ENCODE data around the gene ZNF343. TPM values are rescaled to one million over a fixed set of nuclear protein-coding genes. Genes with fewer than 3 reads are reported as not detected.
"Not testable (repeated sequence)": the region's sequence is repeated elsewhere in the genome, so short reads cannot be mapped to it uniquely, and the experiment has no call there.

The ZNF343 gene
- total RNA-seq, 1 experiment from 2014 or later = 6.9 TPM

DNA sequence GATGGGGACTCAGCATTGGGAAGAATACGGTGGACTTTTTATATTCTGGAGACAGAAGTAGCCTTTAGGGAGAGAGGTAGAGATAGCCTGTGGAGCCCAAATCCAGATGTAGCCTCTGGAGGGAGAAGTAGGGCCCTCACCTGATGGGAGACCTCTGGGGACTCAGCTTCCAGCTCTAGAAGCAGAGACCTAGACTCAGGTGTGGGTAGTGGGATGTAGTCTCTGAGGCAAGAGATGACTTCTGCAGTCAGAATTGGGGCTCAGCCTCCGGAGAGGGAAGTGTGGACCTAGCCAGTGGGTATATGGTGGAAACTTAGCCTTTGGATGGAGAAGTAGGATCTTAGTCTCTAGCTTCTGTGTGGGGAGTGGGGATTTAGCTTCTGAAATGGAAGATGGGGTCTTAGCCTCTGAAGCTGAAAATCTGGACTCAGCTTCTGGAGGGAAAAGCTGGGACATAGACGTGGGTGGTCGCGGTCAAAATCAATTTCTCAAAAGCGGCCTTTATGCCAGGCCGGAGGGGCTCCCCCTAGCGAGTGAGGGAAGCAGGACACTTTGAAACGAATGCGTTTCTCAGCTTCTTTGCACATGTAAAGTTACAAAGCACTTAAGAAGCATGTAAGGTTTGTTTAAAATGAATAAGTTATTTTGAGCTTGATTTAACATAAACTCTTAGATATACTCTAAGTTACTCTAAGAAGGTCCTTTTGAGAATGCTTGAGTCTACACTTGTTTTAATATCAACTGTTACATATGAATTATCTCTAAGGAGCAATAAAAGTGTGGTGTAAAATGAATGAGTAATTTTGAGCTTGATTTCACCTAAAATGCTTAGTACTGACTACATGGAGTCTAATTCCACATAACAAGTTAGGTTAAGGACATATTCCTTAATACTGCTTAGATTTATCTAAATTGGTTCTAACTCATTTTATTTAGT is 12.9 kb upstream of the ZNF343 start:
- no peak for DNase-seq (ENCODE audit: low spot score)

DNA sequence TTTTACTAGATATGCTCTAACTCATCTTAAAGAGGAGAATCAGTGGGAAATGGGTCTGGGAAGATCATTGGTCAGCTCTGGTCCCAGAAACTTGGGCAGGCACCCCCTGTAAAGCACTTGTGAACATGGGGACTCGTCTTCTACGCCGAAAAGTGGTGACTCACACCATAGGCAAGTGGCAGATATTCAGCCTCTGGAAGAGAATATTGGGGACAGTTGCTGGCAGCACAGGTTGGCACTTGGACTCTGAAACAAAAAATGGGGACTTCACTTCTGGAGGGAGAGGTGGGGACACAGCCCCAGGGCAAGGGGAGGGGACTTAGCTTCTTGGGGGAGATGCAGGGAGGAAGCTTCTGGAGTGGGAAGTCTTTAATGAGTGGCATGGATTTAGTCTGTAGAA is 11.9 kb upstream of the ZNF343 start:
- DNase-seq (ENCODE audit: low spot score) = no peak

DNA sequence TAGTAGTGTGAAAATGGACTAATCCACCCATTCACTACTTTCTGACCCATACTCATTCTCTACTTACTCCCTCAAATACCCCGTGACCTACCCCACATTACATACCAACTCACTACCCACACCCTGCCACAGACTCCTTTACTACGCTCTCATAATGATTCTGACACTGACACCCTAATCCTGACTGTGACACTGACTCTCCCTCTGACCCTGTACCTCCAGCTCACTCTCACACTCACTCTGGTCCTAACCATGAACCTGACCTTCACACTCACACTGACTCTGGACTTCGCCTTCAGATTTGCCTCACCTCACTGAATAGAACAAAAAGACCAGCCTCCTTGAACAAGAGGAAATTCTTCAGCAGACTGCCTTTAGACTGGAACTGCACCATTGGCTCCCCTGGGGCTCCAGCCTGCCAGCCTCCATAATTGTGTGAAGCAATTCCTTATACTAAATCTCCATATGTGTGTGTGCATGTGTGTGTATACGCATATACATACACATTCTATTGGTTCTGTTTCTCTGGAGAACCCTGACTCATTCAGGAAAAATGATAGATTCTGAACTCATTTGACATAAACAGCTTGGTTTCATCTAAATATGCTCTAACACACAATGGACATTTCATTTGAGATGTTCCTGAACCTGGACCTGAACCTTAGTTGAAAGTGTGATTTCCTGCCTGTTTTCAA is 10.5 kb upstream of the ZNF343 start:
- no peak for DNase-seq (ENCODE audit: low spot score)

DNA sequence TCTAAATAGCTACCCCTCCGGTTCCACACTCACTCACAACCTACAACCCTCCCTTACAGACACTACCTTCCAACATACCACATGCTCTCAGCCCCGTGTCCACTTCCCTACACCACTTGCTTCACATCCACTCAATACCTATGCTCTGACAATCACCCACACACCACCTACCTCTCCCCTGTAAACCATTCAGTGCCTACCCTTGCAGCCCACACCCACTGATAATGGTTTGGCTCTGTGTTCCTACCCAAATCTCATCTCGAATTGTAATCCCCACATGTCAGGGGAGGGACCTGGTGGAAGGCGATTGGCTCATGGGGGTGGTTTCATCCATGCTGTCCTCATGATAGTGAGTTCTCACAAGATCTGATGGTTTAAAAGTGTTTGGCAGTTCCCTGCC is 9.8 kb upstream of the ZNF343 start:
- DNase-seq (ENCODE audit: low spot score) = no peak

DNA sequence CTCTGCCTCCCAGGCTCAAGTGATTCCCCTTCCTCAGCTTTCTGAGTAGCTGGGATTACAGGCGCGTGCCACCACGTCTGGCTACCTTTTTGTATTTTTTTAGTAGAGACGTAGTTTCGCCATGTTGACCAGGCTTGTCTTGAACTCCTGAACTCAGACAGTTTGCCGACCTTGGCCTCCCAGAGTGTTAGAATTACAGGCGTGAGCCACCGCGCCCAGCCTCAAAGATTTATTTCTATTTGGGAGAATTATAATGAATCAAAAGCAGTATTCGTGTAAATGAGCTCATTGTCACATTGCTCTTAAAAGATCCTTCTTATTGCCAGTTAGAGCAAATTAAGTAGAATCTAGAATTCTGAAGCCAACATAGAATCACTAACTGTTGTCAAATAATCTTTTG is 9.4 kb upstream of the ZNF343 start:
- no peak for DNase-seq (ENCODE audit: low spot score)

DNA sequence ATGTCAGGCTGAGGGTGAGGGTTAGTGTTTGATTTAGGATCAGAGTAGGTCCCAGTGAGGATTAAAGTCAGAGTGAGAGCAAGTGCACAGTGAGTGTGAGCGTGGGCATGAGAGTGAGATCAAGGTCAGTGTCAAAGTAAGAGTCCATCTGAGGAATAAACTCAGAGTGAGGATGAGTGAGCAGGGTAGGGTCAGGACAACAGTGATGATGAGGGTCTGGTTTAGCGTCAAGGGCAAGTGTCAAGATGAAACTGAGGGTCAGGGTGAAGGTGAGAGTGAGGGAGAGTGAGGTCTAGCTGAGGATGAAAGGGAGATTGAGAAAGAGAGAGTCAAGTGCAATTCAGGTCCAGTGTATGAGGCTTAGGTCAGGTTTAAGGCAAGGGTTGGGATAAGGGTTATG is 7.7 kb upstream of the ZNF343 start:
- DNase-seq (ENCODE audit: low spot score) = no peak

DNA sequence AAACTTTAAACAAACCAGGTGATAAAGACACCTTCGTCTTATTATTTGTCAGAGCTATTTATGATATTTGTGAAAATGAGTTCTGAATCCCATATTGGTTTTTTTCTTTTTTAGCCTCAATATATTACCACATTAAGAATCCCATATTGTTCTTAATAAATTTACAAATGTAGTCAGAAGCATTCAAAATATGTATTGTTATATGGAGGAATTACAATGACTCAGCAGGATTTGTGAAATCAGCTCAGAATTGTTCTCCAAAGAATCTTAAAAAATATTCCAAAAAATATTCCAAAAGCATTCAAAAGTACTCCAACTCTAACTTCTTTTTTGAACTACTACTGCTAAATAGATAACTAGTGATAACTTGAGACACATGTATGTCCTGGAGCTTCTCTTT is 6.5 kb upstream of the ZNF343 start:
- no peak for DNase-seq (ENCODE audit: low spot score)

DNA sequence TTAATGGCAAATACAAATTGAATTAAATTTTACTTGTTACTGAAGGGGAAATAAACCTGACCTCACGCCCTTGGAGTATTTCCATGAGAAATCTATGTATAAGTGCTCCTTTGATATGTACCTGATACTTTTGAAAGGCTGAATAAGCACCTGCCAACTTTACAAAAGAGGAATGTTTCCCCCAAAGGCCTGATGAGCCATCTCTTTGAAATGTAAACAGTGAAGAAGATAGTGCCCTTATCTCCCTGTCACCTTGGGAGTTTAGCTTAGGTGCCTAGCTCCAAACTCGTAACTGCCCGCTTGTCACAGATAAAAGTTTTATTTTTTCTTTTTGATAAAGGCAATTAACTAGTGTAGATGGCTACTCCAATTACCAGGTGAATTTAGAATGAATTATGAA is 1.1 kb upstream of the ZNF343 start:
- DNase-seq (ENCODE audit: low spot score) = no peak

DNA sequence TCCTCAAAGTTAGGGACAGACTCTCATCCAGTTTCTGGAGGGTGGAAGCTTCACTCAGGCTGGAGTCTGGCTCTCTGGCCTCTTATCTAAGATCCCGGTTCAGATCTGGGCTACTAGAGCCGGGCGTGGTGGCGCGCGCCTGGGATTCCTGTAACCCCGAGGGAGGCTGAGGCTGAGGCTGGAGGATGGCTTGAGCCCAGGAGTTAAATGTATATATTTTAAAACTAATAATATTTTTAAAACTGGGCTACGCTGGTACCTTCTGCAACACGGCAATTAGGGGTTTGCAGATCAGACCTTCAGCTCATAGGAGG is 710 bp upstream of the ZNF343 start:
- no peak for DNase-seq (ENCODE audit: low spot score)

DNA sequence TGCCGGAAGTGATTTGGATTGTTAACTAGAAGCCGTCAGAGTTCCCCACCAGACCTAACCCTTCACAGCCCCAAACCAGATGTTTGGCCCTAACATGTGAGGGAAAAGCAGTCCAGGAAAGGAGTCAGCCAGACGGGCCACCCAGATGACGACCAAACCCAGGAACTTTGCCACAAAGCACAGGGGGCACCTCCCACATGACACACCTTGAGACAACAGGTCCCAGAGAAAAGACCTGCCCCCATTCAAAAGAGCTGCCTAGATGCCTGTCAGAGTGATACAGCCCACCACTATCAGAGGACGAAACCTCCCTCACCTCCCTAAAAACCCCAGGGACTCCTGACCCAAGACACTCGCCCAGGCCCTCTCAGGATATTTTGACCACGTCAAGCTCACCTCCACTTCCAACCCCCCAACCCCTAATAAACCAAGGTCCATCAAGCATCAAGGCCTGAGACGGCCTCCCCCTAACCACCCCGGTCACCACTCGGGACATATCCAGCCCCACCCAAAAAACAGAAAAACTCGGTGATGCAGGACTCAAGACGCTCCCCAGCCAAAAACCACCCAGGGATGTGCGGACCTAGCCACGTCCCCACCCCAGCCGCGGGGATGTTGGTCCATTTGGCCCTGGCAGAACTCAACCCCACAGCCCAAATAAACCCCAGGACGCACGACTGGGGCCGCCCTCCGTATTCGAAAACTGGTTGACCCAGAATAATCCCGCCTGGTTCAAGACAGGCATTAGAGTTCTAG is 662 bp downstream of the ZNF343 start:
- DNase-seq (ENCODE audit: low spot score) = no peak

DNA sequence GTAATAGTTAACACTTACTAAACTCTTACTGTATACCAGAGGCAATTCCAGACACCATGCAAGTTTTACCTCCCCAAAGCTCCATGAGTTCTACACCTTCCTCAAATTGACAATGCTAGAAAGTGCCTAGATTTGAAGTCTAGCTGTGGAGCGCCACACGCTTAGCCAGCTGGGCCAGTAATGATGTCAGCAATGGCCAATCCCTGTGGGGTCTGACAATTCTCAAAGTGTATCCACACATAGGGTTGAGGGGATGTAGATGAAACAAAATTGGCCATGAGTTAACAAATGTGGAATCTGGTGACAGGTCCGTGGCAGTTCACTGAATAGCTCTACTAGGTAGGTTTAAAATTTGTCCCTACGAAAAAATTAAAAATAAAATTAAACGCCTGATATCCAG is 1.3 kb downstream of the ZNF343 start:
- no peak for DNase-seq (ENCODE audit: low spot score)

DNA sequence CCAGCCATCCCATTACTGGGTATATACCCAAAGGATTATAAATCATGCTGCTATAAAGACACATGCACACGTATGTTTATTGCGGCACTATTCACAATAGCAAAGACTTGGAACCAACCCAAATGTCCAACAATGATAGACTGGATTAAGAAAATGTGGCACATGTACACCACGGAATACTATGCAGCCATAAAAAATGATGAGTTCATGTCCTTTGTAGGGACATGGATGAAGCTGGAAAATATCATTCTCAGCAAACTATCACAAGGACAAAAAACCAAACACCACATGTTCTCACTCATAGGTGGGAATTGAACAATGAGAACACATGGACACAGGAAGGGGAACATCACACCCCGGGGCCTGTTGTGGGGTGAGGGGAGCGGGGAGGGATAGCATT is 2.3 kb downstream of the ZNF343 start:
- DNase-seq (ENCODE audit: low spot score) = not testable (repeated sequence)

DNA sequence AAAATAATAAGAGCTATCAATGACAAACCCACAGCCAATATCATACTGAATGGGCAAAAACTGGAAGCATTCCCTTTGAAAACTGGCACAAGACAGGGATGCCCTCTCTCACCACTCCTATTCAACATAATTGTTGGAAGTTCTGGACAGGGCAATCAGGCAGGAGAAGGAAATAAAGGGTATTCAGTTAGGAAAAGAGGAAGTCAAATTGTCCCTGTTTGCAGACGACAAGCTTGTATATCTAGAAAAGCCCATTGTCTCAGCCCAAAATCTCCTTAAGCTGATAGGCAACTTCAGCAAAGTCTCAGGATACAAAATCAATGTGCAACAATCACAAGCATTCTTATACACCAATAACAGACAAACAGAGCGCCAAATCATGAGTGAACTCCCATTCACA is 3.9 kb downstream of the ZNF343 start:
- not testable (repeated sequence) for DNase-seq (ENCODE audit: low spot score)

DNA sequence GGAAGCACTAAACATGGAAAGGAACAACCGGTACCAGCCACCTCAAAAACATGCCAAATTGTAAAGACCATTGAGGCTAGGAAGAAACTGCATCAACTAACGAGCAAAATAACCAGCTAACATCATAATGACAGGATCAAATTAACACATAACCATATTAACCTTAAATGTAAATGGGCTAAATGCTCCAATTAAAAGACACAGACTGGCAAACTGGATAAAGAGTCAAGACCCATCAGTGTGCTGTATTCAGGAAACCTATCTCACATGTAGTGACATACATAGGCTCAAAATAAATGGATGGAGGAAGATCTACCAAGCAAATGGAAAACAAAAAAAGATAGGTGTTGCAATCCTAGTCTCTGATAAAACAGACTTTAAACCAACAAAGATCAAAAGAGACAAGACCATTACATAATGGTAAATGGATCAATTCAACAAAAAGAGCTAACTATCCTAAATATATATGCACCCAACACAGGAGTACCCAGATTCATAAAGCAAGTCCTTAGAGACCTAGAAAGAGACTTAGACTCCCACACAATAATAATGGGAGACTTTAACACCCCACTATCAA is 5.8 kb downstream of the ZNF343 start:
- DNase-seq (ENCODE audit: low spot score) = not testable (repeated sequence)

DNA sequence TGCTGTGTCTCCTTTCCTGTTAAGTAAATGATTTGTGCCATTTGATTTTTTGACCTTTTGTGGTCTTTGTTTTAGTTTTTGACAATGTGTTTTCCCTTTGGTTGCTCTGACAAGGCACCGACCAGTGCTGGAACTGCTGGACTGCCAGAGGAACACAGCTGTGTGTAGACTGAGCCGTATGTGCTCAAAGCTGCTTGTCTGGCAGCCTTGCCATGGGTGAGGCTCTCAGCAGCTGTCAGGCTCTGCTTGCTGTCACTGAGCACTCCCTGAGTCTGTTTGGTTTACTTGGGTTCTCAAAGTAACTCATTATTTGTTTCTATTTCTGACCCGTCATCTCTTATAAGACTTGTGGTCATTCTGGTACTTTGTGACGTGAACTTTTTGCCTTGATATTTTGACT is 23.1 kb downstream of the ZNF343 start:
- DNase-seq (ENCODE audit: low spot score) = no peak

DNA sequence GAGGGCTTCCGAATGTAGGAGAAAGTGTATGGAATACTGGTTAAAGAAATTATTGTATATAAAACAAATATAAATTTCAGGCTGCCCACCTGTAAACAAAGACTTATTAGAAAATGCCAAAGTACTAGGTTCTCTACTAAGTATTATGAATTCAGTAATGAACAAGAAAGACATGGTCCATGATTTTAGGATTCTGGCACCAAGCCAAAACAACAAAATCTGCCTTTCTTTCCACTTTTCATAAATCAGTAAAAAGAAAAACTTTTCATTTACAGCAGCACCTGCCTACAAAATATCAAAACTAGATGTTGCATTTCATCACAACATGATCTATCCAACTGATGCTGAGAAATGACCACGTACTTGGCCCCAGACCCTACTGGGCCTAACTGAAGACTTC is 23.6 kb downstream of the ZNF343 start:
- no peak for DNase-seq (ENCODE audit: low spot score)

DNA sequence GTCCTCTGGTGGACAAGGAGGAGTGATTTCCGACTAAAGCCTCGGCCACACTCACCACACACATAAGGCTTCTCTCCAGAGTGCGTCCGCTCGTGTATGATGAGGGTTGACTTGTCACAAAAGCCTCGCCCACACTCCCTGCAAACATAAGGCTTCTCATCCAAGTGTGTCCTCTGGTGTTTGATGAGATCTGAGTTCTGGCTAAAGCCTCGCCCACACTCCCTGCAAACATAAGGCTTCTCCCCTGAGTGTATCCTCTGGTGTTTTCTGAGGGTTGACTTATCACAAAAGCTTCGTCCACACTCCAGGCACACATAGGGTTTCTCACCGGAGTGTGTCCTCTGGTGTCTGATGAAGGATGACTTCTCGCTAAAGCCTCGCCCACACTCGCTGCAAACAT is 25.2 kb downstream of the ZNF343 start:
- no peak for DNase-seq (ENCODE audit: low spot score)

DNA sequence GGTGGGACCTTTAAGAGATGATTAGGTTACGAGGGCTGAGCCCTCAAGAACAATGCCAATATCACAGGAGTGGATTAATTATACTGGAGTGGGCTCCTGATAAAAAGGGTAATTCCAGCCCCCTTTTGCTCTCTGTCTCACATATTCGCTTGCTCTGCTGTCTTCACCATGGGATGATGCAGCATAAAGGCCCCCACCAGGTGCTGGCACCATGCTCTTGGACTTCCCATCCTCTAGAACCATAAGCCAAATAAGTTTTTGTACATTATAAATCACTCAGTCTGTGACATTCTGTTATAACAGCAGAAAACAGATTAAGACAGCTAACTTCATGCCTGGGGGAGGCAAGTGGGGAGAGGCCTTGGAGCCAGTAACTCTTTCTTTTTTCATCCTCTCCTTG is 28.3 kb downstream of the ZNF343 start:
- no peak for DNase-seq (ENCODE audit: low spot score)

DNA sequence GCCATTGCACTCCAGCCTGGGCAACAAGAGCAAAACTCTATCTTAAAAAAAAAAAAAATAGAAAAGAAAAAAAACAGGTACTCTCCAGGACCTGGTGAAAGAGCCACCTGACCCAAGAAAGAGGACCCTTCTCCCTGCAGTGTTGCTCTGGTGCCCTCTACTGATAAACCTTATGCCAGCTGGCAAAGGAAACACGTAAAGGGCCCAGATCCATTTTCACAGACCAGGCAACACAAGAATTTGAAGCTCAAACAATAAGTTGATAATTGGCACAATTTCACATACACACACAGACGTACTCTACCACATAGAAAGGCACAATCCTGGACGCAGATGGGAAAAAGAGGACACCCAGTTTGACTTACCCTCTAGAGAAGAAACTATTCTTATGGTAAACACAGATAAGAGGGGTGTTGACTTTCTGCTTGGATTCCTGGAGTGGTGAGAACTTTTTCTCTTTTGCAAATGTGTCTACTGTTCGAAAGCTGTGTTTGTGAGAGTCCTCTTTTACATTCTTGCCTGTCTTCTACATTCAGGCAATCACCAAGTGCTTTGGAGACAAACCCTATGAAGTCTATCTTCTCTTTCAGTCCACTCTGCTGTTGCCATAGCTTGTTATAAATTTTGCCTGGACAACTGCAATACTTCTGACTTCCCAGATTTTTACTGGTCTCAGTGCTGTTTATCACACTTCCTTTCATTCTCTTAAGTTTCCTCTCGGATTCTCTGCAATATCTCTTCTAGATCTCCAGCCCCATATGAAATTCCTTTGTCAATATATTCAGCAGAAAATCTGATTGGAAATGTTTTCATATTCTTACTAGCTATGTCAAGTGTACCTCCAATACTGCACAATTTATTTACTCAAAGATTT is 31.7 kb downstream of the ZNF343 start:
- DNase-seq (ENCODE audit: low spot score) = no peak

DNA sequence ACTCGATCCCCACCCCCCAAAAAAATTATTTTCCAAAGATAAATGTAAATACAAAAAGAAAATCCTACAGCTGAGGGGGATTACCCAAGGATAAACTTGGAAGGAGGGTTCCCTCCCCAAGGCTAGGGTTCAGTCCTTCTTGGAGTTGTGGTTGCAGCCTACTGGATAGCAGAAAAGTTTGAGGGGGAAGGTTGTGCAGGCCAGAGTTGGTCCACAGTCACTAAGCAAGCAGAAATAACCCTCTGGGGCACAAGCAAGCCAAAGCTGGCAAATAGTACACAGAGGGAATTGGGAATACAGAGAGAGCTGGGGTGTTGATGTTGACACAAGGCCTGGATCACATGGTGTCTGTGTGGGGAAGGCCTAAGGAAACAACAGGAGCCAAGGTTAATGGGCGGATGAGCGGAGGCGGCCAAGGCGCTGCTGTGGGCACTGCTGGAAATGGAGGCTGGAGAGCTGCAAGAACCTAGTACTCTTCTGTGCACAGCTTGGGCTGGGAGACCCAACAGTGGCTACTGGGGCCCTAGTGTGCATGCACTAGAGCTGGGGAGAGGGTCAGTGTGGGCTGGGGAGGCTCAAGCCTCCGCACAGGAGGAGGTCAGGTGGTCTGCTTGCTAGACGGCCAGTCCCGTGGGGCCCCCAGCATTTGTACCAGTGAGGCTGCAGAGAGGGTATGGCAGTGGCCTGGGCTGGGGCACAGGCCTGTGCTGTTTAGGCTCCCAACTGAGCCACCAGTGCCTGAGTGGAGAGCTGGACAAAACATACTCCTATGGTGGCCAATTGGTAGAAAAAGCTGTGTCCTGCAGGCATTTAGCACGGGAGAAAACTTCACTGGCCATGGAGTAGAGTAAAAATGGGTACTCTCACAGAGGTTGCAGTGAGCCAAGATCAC is 32.6 kb downstream of the ZNF343 start:
- no peak for DNase-seq (ENCODE audit: low spot score)
